ENCODE measurements around the gene HLA-DOB.

DNA sequence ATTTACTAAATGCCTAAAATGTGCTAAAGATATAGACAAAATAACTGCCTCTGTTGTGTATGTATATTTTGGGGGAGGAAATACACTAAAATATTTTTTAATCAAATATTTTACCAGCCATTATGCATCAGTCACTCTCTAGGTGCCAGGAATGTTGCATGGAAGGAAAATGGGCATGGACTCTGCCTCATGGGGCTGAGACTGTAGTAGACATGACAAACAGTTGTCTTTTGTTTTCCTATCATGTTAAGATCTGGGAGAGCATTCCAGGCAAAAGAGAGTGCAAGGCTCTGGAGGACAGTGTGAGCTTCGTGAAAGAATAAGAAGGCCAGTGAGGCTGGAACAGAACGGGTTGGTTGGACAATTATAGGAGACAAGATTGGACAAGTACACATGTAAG lies 26.5 kb downstream of the HLA-DOB start:
- TF ChIP-seq POLR2A (IDR thresholded peaks at IDR 0.05; ENCODE audit: extremely low read depth, insufficient read length) (no peak), MYC (IDR thresholded peaks at IDR 0.05; ENCODE audit: low read depth, low read length) (no peak)
- TF ChIP-seq, protein P1, sequence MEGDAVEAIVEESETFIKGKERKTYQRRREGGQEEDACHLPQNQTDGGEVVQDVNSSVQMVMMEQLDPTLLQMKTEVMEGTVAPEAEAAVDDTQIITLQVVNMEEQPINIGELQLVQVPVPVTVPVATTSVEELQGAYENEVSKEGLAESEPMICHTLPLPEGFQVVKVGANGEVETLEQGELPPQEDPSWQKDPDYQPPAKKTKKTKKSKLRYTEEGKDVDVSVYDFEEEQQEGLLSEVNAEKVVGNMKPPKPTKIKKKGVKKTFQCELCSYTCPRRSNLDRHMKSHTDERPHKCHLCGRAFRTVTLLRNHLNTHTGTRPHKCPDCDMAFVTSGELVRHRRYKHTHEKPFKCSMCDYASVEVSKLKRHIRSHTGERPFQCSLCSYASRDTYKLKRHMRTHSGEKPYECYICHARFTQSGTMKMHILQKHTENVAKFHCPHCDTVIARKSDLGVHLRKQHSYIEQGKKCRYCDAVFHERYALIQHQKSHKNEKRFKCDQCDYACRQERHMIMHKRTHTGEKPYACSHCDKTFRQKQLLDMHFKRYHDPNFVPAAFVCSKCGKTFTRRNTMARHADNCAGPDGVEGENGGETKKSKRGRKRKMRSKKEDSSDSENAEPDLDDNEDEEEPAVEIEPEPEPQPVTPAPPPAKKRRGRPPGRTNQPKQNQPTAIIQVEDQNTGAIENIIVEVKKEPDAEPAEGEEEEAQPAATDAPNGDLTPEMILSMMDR (IDR thresholded peaks at IDR 0.05; ENCODE audit: low read depth, low read length) = no peak
- TF ChIP-seq, protein P2, sequence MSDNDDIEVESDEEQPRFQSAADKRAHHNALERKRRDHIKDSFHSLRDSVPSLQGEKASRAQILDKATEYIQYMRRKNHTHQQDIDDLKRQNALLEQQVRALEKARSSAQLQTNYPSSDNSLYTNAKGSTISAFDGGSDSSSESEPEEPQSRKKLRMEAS (IDR thresholded peaks at IDR 0.05; ENCODE audit: low read depth, low read length) = no peak
